Activated CD4-positive, alpha-beta T cell treated with anti-CD3 and anti-CD28 coated beads for 36 hours (primary cell): ENCODE results near the gene UVRAG. TPM values are rescaled to one million over a fixed set of nuclear protein-coding genes. Genes with fewer than 3 reads are reported as not detected.

Experiments used
- ATAC-seq: fragments of 200-7000 bp; cut with Tn5 transposase; one replicate; pipeline ENCODE4 v1.10.0; 2021; ENCODE audit warnings: mild to moderate bottlenecking, moderate library complexity
- CTCF ChIA-PET: fragments of 350-600 bp; sonication (Branson Sonifier 250); formaldehyde crosslinking; loops from one replicate; lab custom pipeline; 2021; ENCODE audit warnings: antibody characterized with exemption; lab: Charles Lee
- POLR2A ChIA-PET: fragments of 350-600 bp; sonication (Branson Sonifier 250); formaldehyde crosslinking; loops from one replicate; lab custom pipeline; 2021; ENCODE audit warnings: antibody characterized with exemption, inconsistent platforms; lab: Charles Lee
- DNase-seq: peaks from one replicate; pipeline ENCODE4 v3.0.0-alpha.2; 2020
- H3K27ac Mint-ChIP-seq: one replicate; pipeline ENCODE4 v1.8.0; 2021; ENCODE audit warnings: mixed read lengths
- H3K27me3 Mint-ChIP-seq: one replicate; pipeline ENCODE4 v1.8.0; 2021; ENCODE audit warnings: mixed read lengths
- H3K36me3 Mint-ChIP-seq: one replicate; pipeline ENCODE4 v1.8.0; 2021; ENCODE audit warnings: low read depth, mixed read lengths
- H3K4me1 Mint-ChIP-seq: one replicate; pipeline ENCODE4 v1.8.0; 2021; ENCODE audit warnings: mixed read lengths
- H3K4me3 Mint-ChIP-seq: one replicate; pipeline ENCODE4 v1.8.0; 2021; ENCODE audit warnings: mild to moderate bottlenecking, moderate library complexity, mixed read lengths
- H3K9me3 Mint-ChIP-seq: one replicate; pipeline ENCODE4 v1.8.0; 2021; ENCODE audit warnings: low read depth, mixed read lengths
- intact Hi-C, 2 experiments: fragments of 100-400 bp; cut with DNase I in 1 of 2; cut with micrococcal nuclease in 1 of 2; formaldehyde crosslinking; loops; one replicate each; pipeline versions ENCODE4 v1.14.2 to v1.15.1; 2022 to 2024; cut with DNase I, micrococcal nuclease
- total RNA-seq, 2 experiments: library from RNA; stranded (reverse); gene quantifications; one replicate each; pipeline ENCODE4 v1.2.3, GENCODE V29; 2021

UVRAG gene
- total RNA-seq, 2 experiments from 2014 or later = 11.4 to 13.4 TPM

GRCh38 chr11:75811485-75811884 is 3.5 kb upstream of the UVRAG start:
- H3K27ac Mint-ChIP-seq = no peak overlapping the region
- no peak for DNase-seq
- no peaks in the 10 kb centered on the region for H3K27me3 Mint-ChIP-seq
- no peak overlapping the region for H3K4me3 Mint-ChIP-seq
- ATAC-seq = no peak
- no peaks in the 10 kb centered on the region for H3K36me3 Mint-ChIP-seq
- intact Hi-C loops = loop anchor here in 1 of 2 experiments (10.0 kb wide), 1 partner anchor 573 kb away; the partner anchor contains the start of genes GVQW3 and THAP12
- H3K9me3 Mint-ChIP-seq = no peaks in the 10 kb centered on the region
- ChIA-PET CTCF (interaction anchor here (1.8 to 4.5 kb wide), 3 partner anchors 9 to 56 kb away, joined by 5 to 30 read pairs (median 6); no protein-coding TSS in a partner anchor), POLR2A (no interaction called here)
- peaks cover 9% of the 10 kb centered on the region for H3K4me1 Mint-ChIP-seq

- DNase-seq = no peak
- POLR2A ChIA-PET = no interaction called here
- no peak overlapping the region for H3K27ac Mint-ChIP-seq
Observed at GRCh38 chr11:75812542-75813040, 2.4 kb upstream of the UVRAG start.

GRCh38 chr11:75813124-75813523 is 1.9 kb upstream of the UVRAG start:
- ATAC-seq (no peak), DNase-seq (no peak)
- Mint-ChIP-seq H3K9me3 (no peaks in the 10 kb centered on the region), H3K4me1 (peaks cover 12% of the 10 kb centered on the region), H3K27ac (peak overlapping the region; percentile 74), H3K27me3 (no peaks in the 10 kb centered on the region), H3K36me3 (no peaks in the 10 kb centered on the region), H3K4me3 (no peak overlapping the region)
- ChIA-PET CTCF (interaction anchor here (0.6 to 4.5 kb wide), 8 partner anchors 11 to 339 kb away, joined by 3 to 30 read pairs (median 4); no protein-coding TSS in a partner anchor), POLR2A (no interaction called here)
- intact Hi-C loops = loop anchor here in 1 of 2 experiments (10.0 kb wide), 1 partner anchor 572 kb away; the partner anchor contains the start of genes GVQW3 and THAP12

More at GRCh38 chr11:75812542-75813040, 2.4 kb upstream of the UVRAG start:
- no peaks in the 10 kb centered on the region for H3K36me3 Mint-ChIP-seq
- intact Hi-C loops = loop anchor here in 1 of 2 experiments (10.0 kb wide), 1 partner anchor 572 kb away; the partner anchor contains the start of genes GVQW3 and THAP12
- no peaks in the 10 kb centered on the region for H3K9me3 Mint-ChIP-seq
- ATAC-seq = no peak
- peaks cover 9% of the 10 kb centered on the region for H3K4me1 Mint-ChIP-seq
- CTCF ChIA-PET = interaction anchor here (0.6 to 4.5 kb wide), 7 partner anchors 10 to 339 kb away, joined by 3 to 30 read pairs (median 4); no protein-coding TSS in a partner anchor
- H3K27me3 Mint-ChIP-seq = no peaks in the 10 kb centered on the region
- H3K4me3 Mint-ChIP-seq = no peak overlapping the region

GRCh38 chr11:75813622-75814039 is 1.4 kb upstream of the UVRAG start:
- Mint-ChIP-seq H3K4me1 (peaks cover 13% of the 10 kb centered on the region), H3K4me3 (no peak overlapping the region), H3K36me3 (no peaks in the 10 kb centered on the region), H3K27ac (peak overlapping the region; percentile 74), H3K9me3 (no peaks in the 10 kb centered on the region), H3K27me3 (no peaks in the 10 kb centered on the region)
- ATAC-seq (no peak), DNase-seq (no peak)
- intact Hi-C loops = loop anchor here (1.0 to 10.0 kb wide), 8 partner anchors 53 to 1321 kb away; partner anchors contain the start of genes GVQW3 (in 2 of the 2), THAP12 (in 2 of the 2), LIPT2 (in 1 of the 2) and SERPINH1 (in 1 of the 2)
- CTCF ChIA-PET = interaction anchor here (0.6 to 4.5 kb wide), 12 partner anchors 11 to 395 kb away, joined by 3 to 30 read pairs (median 4); no protein-coding TSS in a partner anchor
- POLR2A ChIA-PET = no interaction called here

GRCh38 chr11:75814363-75814676 is 690 bp upstream of the UVRAG start:
- intact Hi-C loops = loop anchor here (1.0 to 10.0 kb wide), 8 partner anchors 52 to 1322 kb away; partner anchors contain the start of genes GVQW3 (in 2 of the 2), THAP12 (in 2 of the 2), LIPT2 (in 1 of the 2) and SERPINH1 (in 1 of the 2)
- H3K27ac Mint-ChIP-seq = peak overlapping the region; percentile 80
- H3K9me3 Mint-ChIP-seq = no peaks in the 10 kb centered on the region
- no peaks in the 10 kb centered on the region for H3K36me3 Mint-ChIP-seq
- no peak for DNase-seq
- POLR2A ChIA-PET = no interaction called here
- no peaks in the 10 kb centered on the region for H3K27me3 Mint-ChIP-seq
- CTCF ChIA-PET = interaction anchor here (0.7 to 4.5 kb wide), 10 partner anchors 9 to 394 kb away, joined by 3 to 30 read pairs (median 4); no protein-coding TSS in a partner anchor
- ATAC-seq = peak; percentile 37
- H3K4me1 Mint-ChIP-seq = peaks cover 16% of the 10 kb centered on the region
- H3K4me3 Mint-ChIP-seq = no peak overlapping the region

GRCh38 chr11:75815345-75816168 is 547 bp downstream of the UVRAG start:
- DNase-seq (peak; percentile 53), ATAC-seq (peak; percentile 25)
- Mint-ChIP-seq H3K36me3 (no peaks in the 10 kb centered on the region), H3K4me1 (peaks cover 16% of the 10 kb centered on the region), H3K4me3 (no peak overlapping the region), H3K9me3 (no peaks in the 10 kb centered on the region), H3K27me3 (no peaks in the 10 kb centered on the region), H3K27ac (peak overlapping the region; percentile 80)
- CTCF ChIA-PET = interaction anchor here (0.6 to 4.5 kb wide), 4 partner anchors 13 to 93 kb away, joined by 3 to 30 read pairs (median 7); no protein-coding TSS in a partner anchor
- intact Hi-C loops = loop anchor here (1.0 to 10.0 kb wide), 7 partner anchors 47 to 1323 kb away; partner anchors contain the start of genes GVQW3 (in 2 of the 2), THAP12 (in 2 of the 2), DGAT2 (in 1 of the 2) and LIPT2 (in 1 of the 2)
- POLR2A ChIA-PET = interaction anchor here (0.6 kb wide), 1 partner anchor 20 kb away, joined by 3 read pairs; no protein-coding TSS in a partner anchor

GRCh38 chr11:75816561-75817239 is 1.7 kb downstream of the UVRAG start:
- DNase-seq (no peak), ATAC-seq (no peak)
- Mint-ChIP-seq H3K27me3 (no peaks in the 10 kb centered on the region), H3K4me3 (no peak overlapping the region), H3K9me3 (no peaks in the 10 kb centered on the region), H3K4me1 (peaks cover 23% of the 10 kb centered on the region), H3K36me3 (peaks cover 4% of the 10 kb centered on the region), H3K27ac (no peak overlapping the region)
- intact Hi-C loops = loop anchor here (5.0 to 10.0 kb wide), 2 partner anchors 51 to 568 kb away; partner anchors contain the start of genes GVQW3 (in 1 of the 2) and THAP12 (in 1 of the 2)
- POLR2A ChIA-PET = no interaction called here
- CTCF ChIA-PET = interaction anchor here (0.6 to 3.0 kb wide), 6 partner anchors 10 to 527 kb away, joined by 3 to 9 read pairs (median 3); no protein-coding TSS in a partner anchor

- ChIA-PET CTCF (no interaction called here), POLR2A (no interaction called here)
- Mint-ChIP-seq H3K27me3 (no peaks in the 10 kb centered on the region), H3K4me1 (peaks cover 28% of the 10 kb centered on the region), H3K4me3 (no peak overlapping the region), H3K36me3 (peaks cover 9% of the 10 kb centered on the region), H3K27ac (no peak overlapping the region), H3K9me3 (no peaks in the 10 kb centered on the region)
- DNase-seq (no peak), ATAC-seq (no peak)
- intact Hi-C loops = no loop called here
Observed at GRCh38 chr11:75820645-75821044, 5.6 kb downstream of the UVRAG start.

- no peaks in the 10 kb centered on the region for H3K9me3 Mint-ChIP-seq
- H3K27me3 Mint-ChIP-seq = no peaks in the 10 kb centered on the region
- H3K36me3 Mint-ChIP-seq = peaks cover 11% of the 10 kb centered on the region
- POLR2A ChIA-PET = no interaction called here
- DNase-seq (no peak), ATAC-seq (no peak)
- no peak overlapping the region for H3K4me3 Mint-ChIP-seq
- CTCF ChIA-PET = no interaction called here
- H3K27ac Mint-ChIP-seq = no peak overlapping the region
- intact Hi-C loops = no loop called here
- peaks cover 28% of the 10 kb centered on the region for H3K4me1 Mint-ChIP-seq
Observed at GRCh38 chr11:75821202-75821601, 6.2 kb downstream of the UVRAG start.

GRCh38 chr11:75822541-75822940 is 7.5 kb downstream of the UVRAG start:
- DNase-seq = no peak
- no peaks in the 10 kb centered on the region for H3K27me3 Mint-ChIP-seq
- no peak for ATAC-seq
- intact Hi-C loops = no loop called here
- H3K27ac Mint-ChIP-seq = no peak overlapping the region
- ChIA-PET CTCF (interaction anchor here (0.5 to 1.6 kb wide), 4 partner anchors 9 to 1043 kb away, joined by 4 to 6 read pairs (median 4); no protein-coding TSS in a partner anchor), POLR2A (no interaction called here)
- no peaks in the 10 kb centered on the region for H3K9me3 Mint-ChIP-seq
- H3K36me3 Mint-ChIP-seq = peaks cover 11% of the 10 kb centered on the region
- H3K4me3 Mint-ChIP-seq = no peak overlapping the region
- H3K4me1 Mint-ChIP-seq = peaks cover 32% of the 10 kb centered on the region
